Right atrium auricular region (tissue), 2 donors: Measurements from ENCODE around the gene RPL31. TPM values are rescaled to one million over a fixed set of nuclear protein-coding genes. Genes with fewer than 3 reads are reported as not detected.

Experiments used
- DNase-seq: peaks from one replicate; pipeline ENCODE4 v3.0.0-alpha.2; 2019; ENCODE audit warnings: low spot score
- H3K27ac ChIP-seq, 2 donors: fragments of 200-600 bp; sonication (generic); 1 replicate in 1 of 2; 2 replicates in 1 of 2; pipeline ENCODE4 v1.5.1; 2016 to 2019
- H3K27me3 ChIP-seq, 2 donors: fragments of 200-600 bp; sonication (generic); one replicate each; pipeline versions ENCODE4 v1.5.1 to v1.6.0; 2017 to 2019
- H3K36me3 ChIP-seq: fragments of 200-600 bp; sonication (generic); one replicate; pipeline ENCODE4 v1.5.1; 2016
- H3K4me1 ChIP-seq, 2 donors: fragments of 200-600 bp; sonication (generic); one replicate each; pipeline versions ENCODE4 v1.5.1 to v1.6.0; 2017 to 2019
- H3K4me3 ChIP-seq, 2 donors: fragments of 200-600 bp; sonication (generic); 1 replicate in 1 of 2; 2 replicates in 1 of 2; pipeline ENCODE4 v1.5.1; 2017 to 2019; ENCODE audit warnings: mild to moderate bottlenecking in 1 of 2, moderate library complexity in 1 of 2
- H3K9me3 ChIP-seq, 2 donors: fragments of 200-600 bp; sonication (generic); one replicate each; pipeline ENCODE4 v1.5.1; 2019
- total RNA-seq, 2 donors: library from RNA; depleted of rRNA; stranded (reverse); fragments of >200 nt; gene quantifications; one replicate each; pipeline ENCODE4 v1.1.0, GENCODE V29; 2016
- TF ChIP-seq, protein P1 (sequence below), 2 donors: fragments of 200-600 bp; sonication (generic); IDR thresholded peaks; one replicate each; pipeline ENCODE4 v1.5.1; 2019; ENCODE audit warnings: antibody characterized with exemption in 2 of 2

Gene RPL31
- total RNA-seq, 2 donors from 2014 or later: 437 to 813 TPM

DNA sequence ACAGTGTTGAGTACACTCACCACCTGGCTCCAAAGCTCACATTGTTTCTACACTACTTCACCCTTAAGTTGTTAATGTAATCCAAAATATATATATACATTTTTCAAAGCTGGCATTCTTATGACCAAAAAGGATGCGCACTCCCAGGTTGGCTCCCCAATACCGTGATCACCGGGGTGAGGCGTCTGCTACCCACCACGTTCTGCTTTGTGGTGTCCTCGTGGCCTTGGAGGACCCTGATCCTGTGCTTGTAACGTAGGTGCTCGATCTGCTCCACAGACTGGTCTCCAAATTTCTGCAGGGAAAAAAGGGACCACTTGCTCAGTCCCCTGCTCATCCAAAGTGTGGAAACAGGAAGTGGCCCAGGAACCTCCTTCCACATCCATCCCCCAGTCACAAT, 25.8 kb downstream of the RPL31 start:
- no peak for DNase-seq
- Histone ChIP-seq H3K4me3 (no peak overlapping the region), H3K27me3 (no peaks in the 10 kb centered on the region), H3K9me3 (no peaks in the 10 kb centered on the region), H3K27ac (no peak overlapping the region), H3K36me3 (peaks cover 50% of the 10 kb centered on the region), H3K4me1 (peaks cover 0 to 9% of the 10 kb centered on the region in 2 donors)
- TF ChIP-seq, protein P1, sequence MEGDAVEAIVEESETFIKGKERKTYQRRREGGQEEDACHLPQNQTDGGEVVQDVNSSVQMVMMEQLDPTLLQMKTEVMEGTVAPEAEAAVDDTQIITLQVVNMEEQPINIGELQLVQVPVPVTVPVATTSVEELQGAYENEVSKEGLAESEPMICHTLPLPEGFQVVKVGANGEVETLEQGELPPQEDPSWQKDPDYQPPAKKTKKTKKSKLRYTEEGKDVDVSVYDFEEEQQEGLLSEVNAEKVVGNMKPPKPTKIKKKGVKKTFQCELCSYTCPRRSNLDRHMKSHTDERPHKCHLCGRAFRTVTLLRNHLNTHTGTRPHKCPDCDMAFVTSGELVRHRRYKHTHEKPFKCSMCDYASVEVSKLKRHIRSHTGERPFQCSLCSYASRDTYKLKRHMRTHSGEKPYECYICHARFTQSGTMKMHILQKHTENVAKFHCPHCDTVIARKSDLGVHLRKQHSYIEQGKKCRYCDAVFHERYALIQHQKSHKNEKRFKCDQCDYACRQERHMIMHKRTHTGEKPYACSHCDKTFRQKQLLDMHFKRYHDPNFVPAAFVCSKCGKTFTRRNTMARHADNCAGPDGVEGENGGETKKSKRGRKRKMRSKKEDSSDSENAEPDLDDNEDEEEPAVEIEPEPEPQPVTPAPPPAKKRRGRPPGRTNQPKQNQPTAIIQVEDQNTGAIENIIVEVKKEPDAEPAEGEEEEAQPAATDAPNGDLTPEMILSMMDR (IDR thresholded peaks at IDR 0.05): no peak

DNA sequence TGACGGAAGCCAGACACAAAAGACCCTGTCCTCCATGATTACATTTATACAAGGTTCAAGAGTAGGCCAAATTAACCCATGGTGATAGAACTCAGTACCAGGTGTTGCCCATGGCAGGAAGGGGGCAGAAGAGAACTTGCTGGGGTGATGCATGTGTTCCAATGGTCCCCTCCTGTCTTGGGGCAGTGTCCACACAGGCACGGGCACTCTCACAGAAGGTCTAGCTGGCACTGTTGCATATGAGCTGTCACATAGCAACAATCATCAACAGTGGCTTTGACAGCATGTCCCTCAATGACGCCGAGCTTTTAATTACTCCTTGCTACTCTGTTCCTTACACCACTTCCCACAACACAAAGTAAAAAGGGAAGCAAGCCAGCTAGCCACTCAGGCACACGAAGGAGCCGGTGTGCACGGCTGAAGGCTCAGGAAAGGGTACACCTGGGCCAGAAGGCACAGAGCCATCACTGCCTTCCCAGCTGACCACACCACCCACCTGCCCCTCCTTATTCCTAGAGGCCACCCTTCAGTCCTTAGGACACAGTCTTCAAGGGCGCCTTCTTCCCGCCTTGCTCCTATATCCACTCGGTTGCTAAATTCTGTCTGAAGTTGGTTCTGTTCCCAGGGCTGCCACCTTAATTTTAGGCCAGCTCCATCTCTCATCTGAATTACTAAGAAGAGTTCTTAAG, 28.9 kb downstream of the RPL31 start:
- H3K4me1 ChIP-seq: peaks cover 0 to 9% of the 10 kb centered on the region in 2 donors
- no peaks in the 10 kb centered on the region for H3K27me3 ChIP-seq
- no peak overlapping the region for H3K4me3 ChIP-seq
- TF ChIP-seq, protein P1 (IDR thresholded peaks at IDR 0.05): peak in 1 of 2 donors; percentile 59
- no peaks in the 10 kb centered on the region for H3K9me3 ChIP-seq
- peak overlapping the region; percentile 67 to 68 for H3K27ac ChIP-seq
- peaks cover 73% of the 10 kb centered on the region for H3K36me3 ChIP-seq
- no peak for DNase-seq

DNA sequence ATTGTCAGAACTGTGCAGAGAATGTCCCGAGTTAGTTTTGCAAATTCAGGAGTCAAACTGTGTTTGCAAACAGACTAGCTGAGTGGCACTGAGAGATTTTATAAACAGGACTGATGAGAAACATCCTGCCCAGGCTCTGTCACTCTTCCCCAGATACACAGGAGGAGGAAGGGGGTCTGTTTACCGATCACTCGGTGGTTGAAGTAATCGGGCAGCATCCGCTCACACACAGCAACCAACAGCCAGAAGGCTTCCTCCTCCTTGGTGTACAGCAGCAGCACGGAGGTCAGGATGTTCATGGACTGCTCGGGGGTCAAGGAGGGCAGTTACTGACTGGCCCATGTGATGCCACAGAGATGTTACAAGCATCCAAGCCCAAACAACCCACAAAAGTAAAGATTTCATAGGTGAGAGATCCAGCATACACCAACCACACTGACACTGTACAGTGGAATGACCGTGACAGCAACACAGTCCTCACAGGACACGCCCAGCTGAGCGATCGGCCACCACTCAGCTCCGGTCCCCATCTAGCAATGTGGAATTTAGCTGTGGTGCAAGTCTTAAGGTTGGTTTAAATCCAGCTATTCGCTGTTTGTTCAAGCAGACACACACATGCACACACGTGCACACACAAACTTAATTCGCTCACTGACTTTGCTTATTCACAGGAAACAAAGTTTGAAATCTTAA, 30.1 kb downstream of the RPL31 start:
- peaks cover 0 to 9% of the 10 kb centered on the region in 2 donors for H3K4me1 ChIP-seq
- DNase-seq: no peak
- H3K27me3 ChIP-seq: no peaks in the 10 kb centered on the region
- H3K9me3 ChIP-seq: no peaks in the 10 kb centered on the region
- TF ChIP-seq, protein P1 (IDR thresholded peaks at IDR 0.05): no peak
- peak overlapping the region; percentile 67 to 68 for H3K27ac ChIP-seq
- no peak overlapping the region for H3K4me3 ChIP-seq
- peaks cover 73% of the 10 kb centered on the region for H3K36me3 ChIP-seq

DNA sequence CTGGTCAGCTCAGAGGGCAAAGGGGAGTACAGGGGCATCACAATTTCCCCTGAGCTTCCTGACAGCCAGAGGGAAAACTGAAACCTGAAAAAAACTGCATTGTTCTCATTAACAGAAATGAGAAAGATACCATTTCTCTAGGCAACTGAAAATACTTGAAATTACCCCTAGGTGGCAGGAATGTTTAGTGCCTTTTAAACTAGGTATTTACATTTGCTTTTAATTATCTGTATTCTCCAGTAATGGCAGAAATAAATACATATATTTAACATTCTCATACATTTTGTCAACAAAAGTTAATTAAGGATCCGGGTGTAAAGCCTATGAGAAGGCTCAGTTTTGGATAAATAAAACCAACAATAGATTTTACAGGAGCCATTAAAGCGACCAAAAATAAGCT, 34.5 kb downstream of the RPL31 start:
- no peaks in the 10 kb centered on the region for H3K9me3 ChIP-seq
- H3K27ac ChIP-seq: no peak overlapping the region
- no peaks in the 10 kb centered on the region for H3K4me1 ChIP-seq
- no peak for DNase-seq
- peaks cover 83% of the 10 kb centered on the region for H3K36me3 ChIP-seq
- H3K4me3 ChIP-seq: no peak overlapping the region
- no peaks in the 10 kb centered on the region for H3K27me3 ChIP-seq
- TF ChIP-seq, protein P1 (IDR thresholded peaks at IDR 0.05): peak; percentile 24 to 63

DNA sequence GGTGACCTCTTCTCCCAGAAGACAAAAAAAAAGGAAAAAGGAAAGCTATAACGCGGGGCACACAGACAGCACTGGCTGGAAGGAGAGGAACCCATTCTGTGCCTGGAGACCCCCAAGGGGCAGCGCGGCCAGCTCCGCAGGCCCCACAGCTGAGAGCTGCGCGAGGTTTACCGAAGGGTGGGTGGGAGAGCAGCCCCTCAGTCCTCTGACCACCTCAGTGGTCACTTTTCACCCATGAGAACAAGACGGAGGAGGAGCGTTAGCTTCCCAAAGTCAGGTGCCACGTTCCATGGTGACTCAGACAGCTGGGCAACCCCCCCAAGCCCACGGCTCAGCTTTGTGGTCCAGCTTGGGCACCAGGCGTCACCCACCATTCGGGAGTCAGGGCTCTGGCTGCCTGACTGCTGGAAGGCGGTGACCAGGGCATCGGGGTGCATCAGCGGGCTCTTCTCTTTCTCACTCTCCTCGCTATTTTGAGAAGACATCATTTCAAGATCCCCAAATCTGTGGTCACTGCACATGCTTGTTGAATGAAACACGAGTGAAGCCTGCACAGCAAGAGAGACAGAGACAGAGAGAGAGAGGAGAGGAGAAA, 35.2 kb downstream of the RPL31 start:
- no peak for DNase-seq
- TF ChIP-seq, protein P1 (IDR thresholded peaks at IDR 0.05): no peak
- Histone ChIP-seq H3K9me3 (no peaks in the 10 kb centered on the region), H3K4me3 (no peak overlapping the region), H3K27me3 (no peaks in the 10 kb centered on the region), H3K4me1 (no peaks in the 10 kb centered on the region), H3K36me3 (peaks cover 78% of the 10 kb centered on the region), H3K27ac (no peak overlapping the region)
